IPS DF 6.9 (cell line): ENCODE measurements around the gene TXNL1.

ENCODE experiments used
- DNase-seq: peaks from one replicate; pipeline ENCODE4 v3.0.0-alpha.2; 2013; ENCODE audit warnings: low read depth, low spot score
- H3K27ac ChIP-seq: one replicate; pipeline ENCODE4 v1.5.1; 2013; ENCODE audit warnings: low read length, control low read depth
- H3K27me3 ChIP-seq: 2 replicates; pipeline ENCODE4 v1.6.1; 2013; ENCODE audit warnings: mild to moderate bottlenecking, low read length; ENCODE audit not compliant: control insufficient read depth, insufficient read depth
- H3K36me3 ChIP-seq: 2 replicates; pipeline ENCODE4 v1.6.1; 2013; ENCODE audit warnings: low read length; ENCODE audit not compliant: control insufficient read depth, insufficient read depth
- H3K4me1 ChIP-seq: 2 replicates; pipeline ENCODE4 v1.6.1; 2013; ENCODE audit warnings: low read length; ENCODE audit not compliant: control insufficient read depth, insufficient read depth
- H3K4me3 ChIP-seq: 2 replicates; pipeline ENCODE4 v1.5.1; 2013; ENCODE audit warnings: mild to moderate bottlenecking, low read length
- H3K9me3 ChIP-seq: 2 replicates; pipeline ENCODE4 v1.6.1; 2013; ENCODE audit warnings: low read length, inconsistent platforms; ENCODE audit not compliant: control insufficient read depth, insufficient read depth
- WGBS: extraction: QIAGEN DNeasy Blood & Tissue Kit; methylation state at CpG from one replicate; pipeline ENCODE4 v1.1.7; 2013; ENCODE audit warnings: mixed read lengths, missing lambda C conversion rate; ENCODE audit not compliant: insufficient read length, insufficient coverage; 5-methylcytosine and 5-hydroxymethylcytosine counted together

Gene TXNL1

DNA sequence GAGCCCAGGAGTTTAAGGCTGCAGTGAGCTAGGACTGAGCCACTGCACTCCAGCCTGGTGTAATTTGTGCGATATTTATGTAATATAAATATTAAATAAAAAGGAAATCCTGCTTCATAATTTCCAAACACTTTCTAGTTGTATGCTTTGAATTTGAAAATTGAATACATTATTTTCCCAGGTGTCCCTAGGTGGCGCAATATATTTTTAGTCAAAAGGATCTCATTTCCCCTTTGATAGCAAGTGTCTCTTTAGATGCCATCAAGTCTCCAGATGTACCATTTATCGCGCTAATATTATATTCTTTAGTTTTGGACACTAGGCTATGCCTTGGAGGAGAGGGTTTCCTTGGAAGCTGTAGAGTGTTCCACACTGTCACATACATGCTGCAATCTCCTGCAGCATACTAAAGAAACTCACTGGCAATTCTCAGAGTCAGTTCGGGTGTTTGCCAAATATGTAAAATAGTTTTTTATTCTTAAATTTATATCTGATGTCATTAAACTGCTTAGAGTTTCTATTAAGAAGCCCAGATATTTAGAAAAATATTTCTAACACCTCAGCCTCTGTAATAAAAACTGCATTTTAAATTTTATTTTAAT lies 7.1 kb upstream of the TXNL1 start:
- DNase-seq = no peak
- Histone ChIP-seq H3K4me3 (no peak overlapping the region), H3K4me1 (no peaks in the 10 kb centered on the region), H3K27ac (no peak overlapping the region), H3K36me3 (no peaks in the 10 kb centered on the region), H3K27me3 (no peaks in the 10 kb centered on the region), H3K9me3 (no peaks in the 10 kb centered on the region)
- no CpG with 5 or more reads among the region's 5 CpGs for WGBS

- WGBS = no CpG with 5 or more reads among the region's 3 CpGs
- H3K9me3 ChIP-seq = no peaks in the 10 kb centered on the region
- no peak overlapping the region for H3K4me3 ChIP-seq
- DNase-seq = no peak
- H3K27ac ChIP-seq = no peak overlapping the region
- no peaks in the 10 kb centered on the region for H3K4me1 ChIP-seq
- no peaks in the 10 kb centered on the region for H3K36me3 ChIP-seq
- H3K27me3 ChIP-seq = no peaks in the 10 kb centered on the region
Observed at GRCh38 chr18:56643381-56643780, 5.0 kb upstream of the TXNL1 start.

GRCh38 chr18:56641714-56642337 lies 3.4 kb upstream of the TXNL1 start:
- Histone ChIP-seq H3K4me1 (no peaks in the 10 kb centered on the region), H3K4me3 (no peak overlapping the region), H3K36me3 (no peaks in the 10 kb centered on the region), H3K9me3 (no peaks in the 10 kb centered on the region), H3K27me3 (no peaks in the 10 kb centered on the region), H3K27ac (no peak overlapping the region)
- DNase-seq = no peak
- whole genome bisulfite sequencing = no CpG with 5 or more reads among the region's 8 CpGs

- H3K9me3 ChIP-seq = no peaks in the 10 kb centered on the region
- no CpG with 5 or more reads among the region's 9 CpGs for WGBS
- H3K27me3 ChIP-seq = no peaks in the 10 kb centered on the region
- no peaks in the 10 kb centered on the region for H3K36me3 ChIP-seq
- H3K27ac ChIP-seq = no peak overlapping the region
- DNase-seq = no peak
- no peaks in the 10 kb centered on the region for H3K4me1 ChIP-seq
- no peak overlapping the region for H3K4me3 ChIP-seq
Observed at GRCh38 chr18:56639571-56639970, 1.2 kb upstream of the TXNL1 start.

GRCh38 chr18:56639104-56639381 lies 651 bp upstream of the TXNL1 start:
- no peaks in the 10 kb centered on the region for H3K4me1 ChIP-seq
- H3K36me3 ChIP-seq = no peaks in the 10 kb centered on the region
- no peak overlapping the region for H3K27ac ChIP-seq
- no CpG with 5 or more reads among the region's 6 CpGs for WGBS
- no peak for DNase-seq
- H3K27me3 ChIP-seq = no peaks in the 10 kb centered on the region
- no peak overlapping the region; the same call in 1 of the 2 replicates for H3K4me3 ChIP-seq
- H3K9me3 ChIP-seq = no peaks in the 10 kb centered on the region

- Histone ChIP-seq H3K36me3 (no peaks in the 10 kb centered on the region), H3K4me3 (peak overlapping the region; percentile 92), H3K4me1 (no peaks in the 10 kb centered on the region), H3K27me3 (no peaks in the 10 kb centered on the region), H3K27ac (no peak overlapping the region), H3K9me3 (no peaks in the 10 kb centered on the region)
- no CpG with 5 or more reads among the region's 18 CpGs for WGBS
- no peak for DNase-seq
Observed at GRCh38 chr18:56637711-56638231, 621 bp downstream of the TXNL1 start.

- Histone ChIP-seq H3K36me3 (no peaks in the 10 kb centered on the region), H3K4me3 (peak overlapping the region; percentile 92; the same call in 1 of the 2 replicates), H3K4me1 (no peaks in the 10 kb centered on the region), H3K9me3 (no peaks in the 10 kb centered on the region), H3K27me3 (no peaks in the 10 kb centered on the region), H3K27ac (no peak overlapping the region)
- 100% methylated on average over 1 of the region's 8 CpGs for WGBS
- DNase-seq = no peak
Observed at GRCh38 chr18:56637176-56637575, 1.2 kb downstream of the TXNL1 start.

DNA sequence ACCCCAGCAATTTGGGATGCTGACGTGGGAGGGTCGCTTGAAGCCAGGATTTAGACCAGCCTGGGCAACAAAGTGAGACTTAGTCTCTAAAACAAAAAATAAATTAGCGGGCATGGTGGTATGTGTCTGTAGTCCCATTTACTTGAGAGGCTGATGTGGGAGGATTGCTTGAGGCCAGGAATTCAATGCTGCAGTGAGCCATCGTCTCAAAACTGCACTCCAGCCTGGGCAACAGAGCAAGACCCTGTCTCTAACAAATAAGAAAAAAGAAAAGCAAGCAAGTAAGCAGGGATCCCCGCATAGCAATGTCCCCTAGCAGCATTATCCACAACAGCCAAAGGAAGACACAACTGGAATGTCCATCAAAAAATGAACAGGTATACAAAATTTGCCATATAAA lies 3.4 kb downstream of the TXNL1 start:
- H3K27me3 ChIP-seq = no peaks in the 10 kb centered on the region
- no peaks in the 10 kb centered on the region for H3K9me3 ChIP-seq
- no CpG with 5 or more reads among the region's 5 CpGs for WGBS
- H3K4me3 ChIP-seq = no peak overlapping the region
- H3K36me3 ChIP-seq = no peaks in the 10 kb centered on the region
- H3K27ac ChIP-seq = no peak overlapping the region
- H3K4me1 ChIP-seq = no peaks in the 10 kb centered on the region
- no peak for DNase-seq

GRCh38 chr18:56632070-56633022 lies 6.0 kb downstream of the TXNL1 start:
- no peaks in the 10 kb centered on the region for H3K4me1 ChIP-seq
- no peak for DNase-seq
- no peak overlapping the region for H3K27ac ChIP-seq
- H3K4me3 ChIP-seq = no peak overlapping the region
- H3K9me3 ChIP-seq = no peaks in the 10 kb centered on the region
- no peaks in the 10 kb centered on the region for H3K27me3 ChIP-seq
- no CpG with 5 or more reads among the region's 7 CpGs for WGBS
- H3K36me3 ChIP-seq = no peaks in the 10 kb centered on the region

- no CpG with 5 or more reads among the region's 2 CpGs for WGBS
- no peaks in the 10 kb centered on the region for H3K27me3 ChIP-seq
- H3K4me1 ChIP-seq = no peaks in the 10 kb centered on the region
- H3K36me3 ChIP-seq = no peaks in the 10 kb centered on the region
- H3K27ac ChIP-seq = no peak overlapping the region
- DNase-seq = no peak
- no peak overlapping the region for H3K4me3 ChIP-seq
- H3K9me3 ChIP-seq = no peaks in the 10 kb centered on the region
Observed at GRCh38 chr18:56627991-56628390, 10.4 kb downstream of the TXNL1 start.
